Measurements from ENCODE around the gene COL10A1. TPM values are rescaled to one million over a fixed set of nuclear protein-coding genes. Genes with fewer than 3 reads are reported as not detected.

Gene COL10A1
- total RNA-seq: 3.3 TPM
- long read RNA-seq, partial matches to known transcripts: 0 of 3 reads
- long read RNA-seq, other reads (novel, unspliced or antisense): 3 of 3 reads

- DNase-seq (ENCODE audit: low spot score): no peak
- intact Hi-C loops (cut with DNase I): loop anchor here (10.0 kb wide), 1 partner anchor 69 kb away; no protein-coding TSS in a partner anchor
These were observed at the start of gene COL10A1 for GRCh38 chr6:116126032-116126431. TSS of gene COL10A1 (minus strand) at chr6:116126132. CDS start at chr6:116125492, 640 bp downstream.

GRCh38 chr6:116175344-116175743 lies 49.4 kb upstream of the COL10A1 start:
- DNase-seq (ENCODE audit: low spot score): no peak
- intact Hi-C loops (cut with DNase I): no loop called here

- intact Hi-C loops (cut with DNase I): no loop called here
- DNase-seq (ENCODE audit: low spot score): no peak
These were observed 48.0 kb upstream of the COL10A1 start for GRCh38 chr6:116173928-116174327.

- DNase-seq (ENCODE audit: low spot score): no peak
- intact Hi-C loops (cut with DNase I): no loop called here
These were observed 44.6 kb upstream of the COL10A1 start for GRCh38 chr6:116170358-116171057.

GRCh38 chr6:116169880-116170279 lies 43.9 kb upstream of the COL10A1 start:
- intact Hi-C loops (cut with DNase I): no loop called here
- no peak for DNase-seq (ENCODE audit: low spot score)

- intact Hi-C loops (cut with DNase I): no loop called here
- DNase-seq (ENCODE audit: low spot score): no peak
These were observed 42.2 kb upstream of the COL10A1 start for GRCh38 chr6:116168148-116168547.

GRCh38 chr6:116166369-116166768 lies 40.4 kb upstream of the COL10A1 start:
- no peak for DNase-seq (ENCODE audit: low spot score)
- intact Hi-C loops (cut with DNase I): no loop called here

GRCh38 chr6:116165596-116165995 lies 39.7 kb upstream of the COL10A1 start:
- DNase-seq (ENCODE audit: low spot score): no peak
- intact Hi-C loops (cut with DNase I): no loop called here

- DNase-seq (ENCODE audit: low spot score): no peak
- intact Hi-C loops (cut with DNase I): no loop called here
These were observed 34.0 kb upstream of the COL10A1 start for GRCh38 chr6:116159782-116160524.

GRCh38 chr6:116158641-116159040 lies 32.7 kb upstream of the COL10A1 start:
- no peak for DNase-seq (ENCODE audit: low spot score)
- intact Hi-C loops (cut with DNase I): no loop called here

GRCh38 chr6:116157391-116157790 lies 31.5 kb upstream of the COL10A1 start:
- intact Hi-C loops (cut with DNase I): no loop called here

GRCh38 chr6:116156405-116157326 lies 30.7 kb upstream of the COL10A1 start:
- intact Hi-C loops (cut with DNase I): no loop called here
- no peak for DNase-seq (ENCODE audit: low spot score)

More at GRCh38 chr6:116157391-116157790, 31.5 kb upstream of the COL10A1 start:
- DNase-seq (ENCODE audit: low spot score): no peak

- DNase-seq (ENCODE audit: low spot score): no peak
- intact Hi-C loops (cut with DNase I): no loop called here
These were observed 29.0 kb upstream of the COL10A1 start for GRCh38 chr6:116154887-116155286.

GRCh38 chr6:116152620-116153019 lies 26.7 kb upstream of the COL10A1 start:
- intact Hi-C loops (cut with DNase I): no loop called here
- DNase-seq (ENCODE audit: low spot score): no peak

GRCh38 chr6:116145803-116146675 lies 20.1 kb upstream of the COL10A1 start:
- intact Hi-C loops (cut with DNase I): no loop called here
- DNase-seq (ENCODE audit: low spot score): no peak

GRCh38 chr6:116144605-116145004 lies 18.7 kb upstream of the COL10A1 start:
- no peak for DNase-seq (ENCODE audit: low spot score)
- intact Hi-C loops (cut with DNase I): no loop called here

- intact Hi-C loops (cut with DNase I): no loop called here
These were observed 14.0 kb upstream of the COL10A1 start for GRCh38 chr6:116139917-116140316.

GRCh38 chr6:116136933-116137340 lies 11.0 kb upstream of the COL10A1 start:
- intact Hi-C loops (cut with DNase I): no loop called here

More at GRCh38 chr6:116139917-116140316, 14.0 kb upstream of the COL10A1 start:
- DNase-seq (ENCODE audit: low spot score): no peak

GRCh38 chr6:116136373-116136772 lies 10.4 kb upstream of the COL10A1 start:
- no peak for DNase-seq (ENCODE audit: low spot score)
- intact Hi-C loops (cut with DNase I): no loop called here

More at GRCh38 chr6:116136933-116137340, 11.0 kb upstream of the COL10A1 start:
- no peak for DNase-seq (ENCODE audit: low spot score)
